Retinal pigment epithelial cell (primary cell): Measurements from ENCODE around the gene HOXC12.

Experiments
- DNase-seq: peaks from one replicate; pipeline ENCODE4 v3.0.0-alpha.2; 2010; ENCODE audit warnings: low read depth
- H3K4me3 ChIP-seq: 2 replicates; pipeline ENCODE4 v1.5.1; 2011; ENCODE audit warnings: mild to moderate bottlenecking, low read length, control low read depth, moderate library complexity
- CTCF ChIP-seq: conservative IDR thresholded peaks from 2 replicates; pipeline ENCODE4 v1.5.1; 2011; ENCODE audit warnings: low read depth, low read length, control low read depth, inconsistent platforms

HOXC12 gene

GRCh38 chr12:53978477-53979356, 24.0 kb downstream of the HOXC12 start:
- no peak overlapping the region for H3K4me3 ChIP-seq

GRCh38 chr12:53980104-53980801, 25.6 kb downstream of the HOXC12 start:
- no peak for DNase-seq
- H3K4me3 ChIP-seq, result no peak overlapping the region
- TF ChIP-seq CTCF, result no peak

More at GRCh38 chr12:53978477-53979356, 24.0 kb downstream of the HOXC12 start:
- no peak for DNase-seq
- TF ChIP-seq CTCF, result no peak

GRCh38 chr12:53980802-53981496, 26.2 kb downstream of the HOXC12 start:
- H3K4me3 ChIP-seq, result no peak overlapping the region
- no peak for TF ChIP-seq CTCF
- no peak for DNase-seq

GRCh38 chr12:53981634-53982565, 27.2 kb downstream of the HOXC12 start:
- DNase-seq, result no peak
- TF ChIP-seq CTCF, result no peak
- no peak overlapping the region for H3K4me3 ChIP-seq

GRCh38 chr12:53982648-53983567, 28.2 kb downstream of the HOXC12 start:
- TF ChIP-seq CTCF, result no peak
- no peak overlapping the region for H3K4me3 ChIP-seq
- no peak for DNase-seq

- DNase-seq, result no peak
- no peak overlapping the region for H3K4me3 ChIP-seq
- TF ChIP-seq CTCF, result no peak
These were observed 28.9 kb downstream of the HOXC12 start for GRCh38 chr12:53983568-53983949.
